AG04450 (cell line): ENCODE results near the gene NKPD1. TPM values are rescaled to one million over a fixed set of nuclear protein-coding genes. Genes with fewer than 3 reads are reported as not detected.

Source experiments
- CTCF ChIA-PET: fragments of 300-600, 350-600 bp; formaldehyde crosslinking; extraction: SDS; loops from one replicate; lab custom pipeline; 2022; ENCODE audit warnings: antibody characterized with exemption, inconsistent platforms; lab: Charles Lee
- POLR2A ChIA-PET: fragments of 350-600 bp; formaldehyde crosslinking; extraction: SDS; loops from one replicate; lab custom pipeline; 2021; ENCODE audit warnings: antibody characterized with exemption, inconsistent platforms; lab: Yijun Ruan, JAX
- DNase-seq: peaks from one replicate; pipeline ENCODE4 v3.0.0-alpha.2; 2011; ENCODE audit warnings: low read depth, low spot score
- H3K27ac ChIP-seq: one replicate; pipeline ENCODE4 v1.5.1; 2012; ENCODE audit warnings: low read depth, low read length, control low read depth
- H3K27me3 ChIP-seq: one replicate; pipeline ENCODE4 v1.6.0; 2012; ENCODE audit warnings: low read length; ENCODE audit not compliant: control insufficient read depth, insufficient read depth
- H3K4me3 ChIP-seq: 2 replicates; pipeline ENCODE4 v1.5.1; 2011; ENCODE audit warnings: mild to moderate bottlenecking, low read depth, low read length, control low read depth
- H3K9me3 ChIP-seq: 2 replicates; pipeline ENCODE4 v1.5.1; 2012; ENCODE audit warnings: low read length; ENCODE audit not compliant: control insufficient read depth, insufficient read depth
- CTCF ChIP-seq: IDR thresholded peaks from 2 replicates; pipeline ENCODE4 v1.5.1; 2011; ENCODE audit warnings: low read depth, low read length, control low read depth, inconsistent platforms
- polyA plus RNA-seq: library from polyadenylated mRNA; depleted of rRNA; stranded (reverse); fragments of >200 nt; gene quantifications from 2 replicates; pipeline ENCODE4 v1.2.3, GENCODE V29; 2011

Gene NKPD1
- polyA plus RNA-seq, 1 experiment: 0.04 TPM

- ChIA-PET CTCF (no interaction called here), POLR2A (no interaction called here)
- Histone ChIP-seq H3K27me3 (no peaks in the 10 kb centered on the region), H3K9me3 (no peaks in the 10 kb centered on the region; the same call in 1 of the 2 replicates), H3K27ac (no peak overlapping the region), H3K4me3 (no peak overlapping the region)
- DNase-seq: no peak
- no peak for TF ChIP-seq CTCF
Observed at GRCh38 chr19:45141203-45141900, 19.4 kb downstream of the NKPD1 start.

- Histone ChIP-seq H3K27ac (no peak overlapping the region), H3K9me3 (no peaks in the 10 kb centered on the region; the same call in 1 of the 2 replicates), H3K27me3 (no peaks in the 10 kb centered on the region), H3K4me3 (no peak overlapping the region)
- ChIA-PET CTCF (no interaction called here), POLR2A (no interaction called here)
- no peak for TF ChIP-seq CTCF
- no peak for DNase-seq
Observed at GRCh38 chr19:45140533-45140932, 20.2 kb downstream of the NKPD1 start.

DNA sequence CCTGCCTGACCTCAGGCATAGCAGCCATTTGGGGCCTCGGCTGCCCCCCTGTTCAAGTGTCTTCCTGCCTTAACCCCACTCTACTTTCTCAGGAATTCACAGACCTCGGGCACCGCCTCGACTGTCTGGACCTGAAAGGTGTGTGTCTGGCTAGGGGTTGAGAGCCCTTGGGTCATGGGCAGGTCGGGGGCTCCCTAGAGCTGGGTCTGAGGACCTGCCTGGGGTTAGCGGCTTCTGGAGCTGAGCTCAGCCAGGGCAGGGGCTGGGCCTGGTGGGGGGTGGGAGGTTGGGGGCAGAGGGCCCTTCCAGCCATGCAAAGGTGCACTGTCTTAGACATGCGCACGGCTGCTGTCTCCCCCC lies 20.7 kb downstream of the NKPD1 start:
- CTCF ChIA-PET: interaction anchor here (0.5 kb wide), 1 partner anchor 1712 kb away, joined by 5 read pairs; no protein-coding TSS in a partner anchor
- POLR2A ChIA-PET: no interaction called here
- TF ChIP-seq CTCF: no peak
- no peak for DNase-seq
- Histone ChIP-seq H3K27ac (no peak overlapping the region), H3K9me3 (no peaks in the 10 kb centered on the region; the same call in 1 of the 2 replicates), H3K27me3 (no peaks in the 10 kb centered on the region), H3K4me3 (no peak overlapping the region)

DNA sequence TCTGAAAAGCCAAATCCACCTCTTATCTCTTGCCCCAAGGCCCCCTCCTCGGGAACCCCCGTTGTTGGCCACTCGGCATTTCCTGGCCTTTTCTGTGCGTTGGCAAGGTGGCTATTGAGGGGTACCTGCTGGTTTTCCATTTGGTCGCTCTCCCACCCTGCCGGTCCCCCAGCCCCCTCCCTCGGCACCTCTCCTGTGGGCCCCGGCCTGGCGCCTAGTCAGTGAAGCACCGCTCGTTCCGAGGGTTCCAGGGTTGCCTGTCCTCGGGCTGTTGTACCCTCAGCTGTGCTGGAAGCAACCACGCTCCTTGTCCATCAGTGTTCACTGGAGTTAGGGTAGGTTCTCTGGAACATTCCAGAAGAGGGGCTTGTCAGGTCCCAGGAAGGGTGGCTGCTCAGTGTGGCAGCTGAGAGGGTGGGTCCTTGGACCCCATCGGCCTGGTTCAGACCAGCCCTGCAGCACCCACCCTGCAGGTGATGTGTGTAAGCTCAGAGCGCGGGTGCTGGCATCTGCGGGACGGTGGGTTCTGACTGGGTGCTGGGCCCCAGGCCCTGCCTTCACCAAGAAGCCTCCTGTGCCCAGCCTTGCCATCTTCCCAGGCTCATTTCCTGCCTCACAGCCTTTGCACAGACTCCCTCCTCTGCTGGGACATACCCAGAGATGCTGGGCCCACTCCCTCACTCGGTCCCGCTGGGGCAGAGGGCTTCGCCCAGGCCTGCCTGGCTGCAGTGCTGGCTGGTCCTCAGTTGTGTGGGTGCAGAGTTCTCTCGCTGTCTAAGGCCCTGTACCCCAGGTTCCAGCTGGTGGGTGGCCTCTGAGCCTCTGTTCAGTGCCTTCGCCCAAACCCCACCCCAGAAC lies 21.3 kb downstream of the NKPD1 start:
- ChIA-PET CTCF (interaction anchor here (0.5 kb wide), 1 partner anchor 1711 kb away, joined by 5 read pairs; no protein-coding TSS in a partner anchor), POLR2A (no interaction called here)
- Histone ChIP-seq H3K27ac (no peak overlapping the region), H3K27me3 (no peaks in the 10 kb centered on the region), H3K4me3 (no peak overlapping the region), H3K9me3 (no peaks in the 10 kb centered on the region; the same call in 1 of the 2 replicates)
- DNase-seq: no peak
- no peak for TF ChIP-seq CTCF
